Kidney epithelial cell (primary cell): ENCODE data around the gene P2RY13. TPM values are rescaled to one million over a fixed set of nuclear protein-coding genes. Genes with fewer than 3 reads are reported as not detected.

ENCODE experiments used
- DNase-seq: peaks from one replicate; pipeline ENCODE4 v3.0.0-alpha.2; 2010; ENCODE audit warnings: low read depth
- H3K27me3 ChIP-seq: 2 replicates; pipeline ENCODE4 v1.6.0; 2011; ENCODE audit warnings: low read length; ENCODE audit not compliant: control insufficient read depth, insufficient read depth
- H3K36me3 ChIP-seq: 2 replicates; pipeline ENCODE4 v1.5.1; 2011; ENCODE audit warnings: low read length; ENCODE audit not compliant: control insufficient read depth, insufficient read depth
- H3K4me3 ChIP-seq: 2 replicates; pipeline ENCODE4 v1.5.1; 2011; ENCODE audit warnings: low read depth, mild to moderate bottlenecking, control low read depth, low read length
- total RNA-seq: library from RNA; depleted of rRNA; stranded (reverse); fragments of >200 nt; gene quantifications from 2 replicates; pipeline ENCODE4 v1.2.3, GENCODE V29; 2015
- TF ChIP-seq, protein P1 (sequence below): IDR thresholded peaks from 2 replicates; pipeline ENCODE4 v1.5.1; 2011; ENCODE audit warnings: mild to moderate bottlenecking, moderate library complexity, low read length, control low read depth, inconsistent platforms; ENCODE audit not compliant: insufficient read depth, poor library complexity, severe bottlenecking

The P2RY13 gene
- total RNA-seq, 1 donor from 2014 or later: 0.13 TPM

DNA sequence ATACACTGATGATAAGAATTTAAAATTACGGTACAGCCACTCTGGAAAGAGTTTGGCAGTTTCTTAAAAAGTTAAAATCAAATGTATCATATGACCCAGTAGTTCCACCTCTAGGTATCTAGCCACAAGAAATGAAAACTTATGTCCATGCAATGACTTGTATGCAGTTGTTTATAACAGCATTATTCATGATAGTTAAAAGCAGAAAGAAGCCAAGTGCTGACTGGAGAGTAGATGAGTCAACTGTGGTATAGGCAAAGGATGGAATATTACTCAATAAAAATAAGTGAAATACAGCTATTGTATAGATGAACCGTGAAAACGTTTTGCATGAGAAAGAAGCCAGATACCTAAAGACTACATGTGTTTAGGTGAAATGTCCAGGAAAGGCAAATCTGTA lies 27.6 kb downstream of the P2RY13 start:
- TF ChIP-seq, protein P1, sequence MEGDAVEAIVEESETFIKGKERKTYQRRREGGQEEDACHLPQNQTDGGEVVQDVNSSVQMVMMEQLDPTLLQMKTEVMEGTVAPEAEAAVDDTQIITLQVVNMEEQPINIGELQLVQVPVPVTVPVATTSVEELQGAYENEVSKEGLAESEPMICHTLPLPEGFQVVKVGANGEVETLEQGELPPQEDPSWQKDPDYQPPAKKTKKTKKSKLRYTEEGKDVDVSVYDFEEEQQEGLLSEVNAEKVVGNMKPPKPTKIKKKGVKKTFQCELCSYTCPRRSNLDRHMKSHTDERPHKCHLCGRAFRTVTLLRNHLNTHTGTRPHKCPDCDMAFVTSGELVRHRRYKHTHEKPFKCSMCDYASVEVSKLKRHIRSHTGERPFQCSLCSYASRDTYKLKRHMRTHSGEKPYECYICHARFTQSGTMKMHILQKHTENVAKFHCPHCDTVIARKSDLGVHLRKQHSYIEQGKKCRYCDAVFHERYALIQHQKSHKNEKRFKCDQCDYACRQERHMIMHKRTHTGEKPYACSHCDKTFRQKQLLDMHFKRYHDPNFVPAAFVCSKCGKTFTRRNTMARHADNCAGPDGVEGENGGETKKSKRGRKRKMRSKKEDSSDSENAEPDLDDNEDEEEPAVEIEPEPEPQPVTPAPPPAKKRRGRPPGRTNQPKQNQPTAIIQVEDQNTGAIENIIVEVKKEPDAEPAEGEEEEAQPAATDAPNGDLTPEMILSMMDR: no peak
- DNase-seq: no peak
- Histone ChIP-seq H3K27me3 (no peaks in the 10 kb centered on the region), H3K4me3 (no peak overlapping the region), H3K36me3 (no peaks in the 10 kb centered on the region)

DNA sequence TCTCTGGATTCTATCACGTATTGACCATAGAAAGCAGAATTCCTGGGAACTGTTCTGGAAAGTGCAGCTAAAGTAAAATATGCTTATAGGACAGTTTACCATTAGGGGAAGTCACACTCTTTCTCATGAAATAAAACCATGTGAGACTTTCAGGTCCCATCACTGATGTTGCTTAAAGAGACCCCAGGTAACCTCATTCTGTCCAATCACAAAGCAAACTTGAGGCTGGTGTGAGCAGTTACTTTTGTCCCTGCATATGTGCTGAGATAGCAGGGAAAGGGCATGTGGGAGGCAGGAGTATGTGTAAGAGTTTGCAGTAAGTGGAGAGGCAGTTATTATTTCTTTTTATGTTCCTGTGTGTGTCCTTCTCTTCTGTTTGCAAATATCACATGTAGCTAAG lies 28.8 kb downstream of the P2RY13 start:
- TF ChIP-seq, protein P1: no peak
- no peak overlapping the region for H3K4me3 ChIP-seq
- no peak for DNase-seq
- no peaks in the 10 kb centered on the region for H3K36me3 ChIP-seq
- no peaks in the 10 kb centered on the region for H3K27me3 ChIP-seq

DNA sequence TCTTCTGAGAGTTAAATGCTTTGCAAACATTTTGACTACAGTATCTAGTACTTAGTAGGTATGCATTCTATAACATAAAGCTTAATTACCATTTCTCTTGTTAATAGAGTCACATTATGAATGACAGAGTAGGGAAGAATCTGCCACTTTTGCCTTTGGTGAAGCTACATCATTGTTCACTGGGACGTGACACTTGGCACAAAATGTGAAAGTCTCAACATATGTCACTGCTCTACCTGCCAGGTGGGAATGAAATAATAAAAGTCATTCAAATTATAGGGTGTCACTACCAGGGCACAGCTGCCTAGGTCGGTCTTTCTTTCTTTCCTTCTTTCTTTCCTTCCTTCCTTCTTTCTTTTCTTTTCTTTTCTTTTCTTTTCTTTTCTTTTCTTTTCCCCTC lies 30.3 kb downstream of the P2RY13 start:
- Histone ChIP-seq H3K4me3 (no peak overlapping the region), H3K27me3 (no peaks in the 10 kb centered on the region), H3K36me3 (no peaks in the 10 kb centered on the region)
- TF ChIP-seq, protein P1: no peak
- DNase-seq: no peak

DNA sequence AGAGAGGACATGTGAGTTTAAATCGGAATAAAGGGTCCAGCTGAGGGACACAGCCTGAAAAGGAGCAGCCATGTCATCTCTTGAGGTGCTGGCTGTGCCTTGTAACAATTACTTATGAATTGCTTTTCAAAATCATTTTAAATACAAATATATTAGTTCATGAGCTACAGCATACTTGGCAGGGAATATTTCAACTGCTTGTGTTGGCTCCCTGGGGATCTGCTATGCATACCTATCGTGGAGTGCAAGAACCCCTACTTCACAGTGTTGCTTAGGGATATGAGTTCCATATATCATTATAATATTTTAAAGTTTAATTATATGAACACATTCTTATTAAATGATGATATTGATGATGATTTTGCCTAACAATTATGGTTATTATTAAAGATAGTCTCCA lies 31.9 kb downstream of the P2RY13 start:
- H3K36me3 ChIP-seq: no peaks in the 10 kb centered on the region

DNA sequence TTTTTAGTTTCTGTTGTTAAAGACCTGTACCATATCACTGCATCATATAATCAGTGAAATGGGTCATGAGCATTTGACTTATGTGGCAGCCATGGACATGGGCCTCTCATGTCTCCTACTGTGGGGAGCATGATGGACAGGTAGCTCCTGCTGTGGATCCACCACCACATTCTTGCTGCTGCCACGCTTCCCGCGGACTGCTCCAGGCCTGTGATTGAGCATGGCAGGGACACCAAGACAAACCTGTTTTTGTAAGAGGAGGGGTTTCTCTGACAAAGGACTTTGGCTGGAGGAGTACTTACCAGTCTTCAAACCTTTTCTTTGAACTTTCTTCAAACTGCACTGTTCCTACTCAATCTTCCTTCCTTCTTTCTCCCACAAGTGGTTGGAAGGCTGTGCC lies 33.1 kb downstream of the P2RY13 start:
- no peaks in the 10 kb centered on the region for H3K27me3 ChIP-seq
- H3K36me3 ChIP-seq: no peaks in the 10 kb centered on the region
- no peak for DNase-seq
- TF ChIP-seq, protein P1: no peak
- H3K4me3 ChIP-seq: no peak overlapping the region

More for the DNA sequence above, 31.9 kb downstream of the P2RY13 start:
- Histone ChIP-seq H3K4me3 (no peak overlapping the region), H3K27me3 (no peaks in the 10 kb centered on the region)
- TF ChIP-seq, protein P1: no peak
- no peak for DNase-seq

DNA sequence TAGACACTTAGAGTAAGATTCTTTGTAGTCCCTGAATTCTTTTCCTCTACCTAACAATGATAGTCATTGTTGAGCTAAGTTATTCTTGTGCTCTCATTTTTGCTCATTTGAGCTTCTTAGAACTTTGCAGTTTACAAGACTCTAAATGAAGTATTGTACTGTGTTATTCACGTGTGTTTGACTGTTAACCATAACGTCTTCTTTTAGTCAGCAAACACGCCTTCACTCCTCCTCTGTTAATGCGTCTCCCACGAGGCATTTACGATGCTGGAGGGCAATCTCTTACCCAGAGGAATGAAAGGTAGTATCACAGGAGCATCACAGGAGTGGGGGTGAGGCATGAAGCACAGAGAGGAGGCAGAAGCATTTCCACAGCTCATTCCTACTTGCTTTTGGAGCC lies 36.2 kb downstream of the P2RY13 start:
- TF ChIP-seq, protein P1: no peak
- Histone ChIP-seq H3K27me3 (no peaks in the 10 kb centered on the region), H3K36me3 (no peaks in the 10 kb centered on the region), H3K4me3 (no peak overlapping the region)
- DNase-seq: no peak
